Heart left ventricle (tissue), 13 donors: ENCODE data around the gene THAP4.

Source experiments
- POLR2A ChIP-seq, 2 donors: fragments of 450-650 bp; IDR thresholded peaks; one replicate each; pipeline ENCODE4 v1.6.1; 2017; ENCODE audit warnings: antibody characterized with exemption in 2 of 2, mild to moderate bottlenecking in 2 of 2, moderate library complexity in 2 of 2
- TF ChIP-seq, protein P1 (sequence below), 12 donors: fragments of 200-600 bp; sonication (generic) in 4 of 12; IDR thresholded peaks; one replicate each; pipeline versions ENCODE4 v1.5.0 to v1.8.0; 2018 to 2022; ENCODE audit warnings: antibody characterized with exemption in 12 of 12, mild to moderate bottlenecking in 5 of 12
- donor health status: ischemic (EF 13 %, LVEDD 7.1; RV severe dilation, severe dysfunction).
- donor health status: DM: no; HTN: yes; CAD: no.
- donor health status: DM: no; HTN: no; CAD: no.
- donor health status: ischemic (EF 25% LVEDD 6.9; RV normal size, moderate dysfunction).
- donor health status: ischemic (EF 25% LVEDD 5.7; RV mildly dilated, moderate dysfunction).
- donor health status: ischemic (EF 35%, LVEDD 5.7; RV mildly dilated, moderate dysfunction).
- donor health status: nonischemic (EF 11% LVEDD 7.7; RV severe dilation, severe dysfunction).
- donor health status: DM: yes; HTN: yes; CAD: no.
- donor health status: PGD.
- donor health status: ischemic (EF 29% LVEDD 5.4; RV normal size, mild dysfunction).
- donor health status: nonischemic (EF 23%, LVEDD 6.1; RV moderate dilation, normal function).

DNA sequence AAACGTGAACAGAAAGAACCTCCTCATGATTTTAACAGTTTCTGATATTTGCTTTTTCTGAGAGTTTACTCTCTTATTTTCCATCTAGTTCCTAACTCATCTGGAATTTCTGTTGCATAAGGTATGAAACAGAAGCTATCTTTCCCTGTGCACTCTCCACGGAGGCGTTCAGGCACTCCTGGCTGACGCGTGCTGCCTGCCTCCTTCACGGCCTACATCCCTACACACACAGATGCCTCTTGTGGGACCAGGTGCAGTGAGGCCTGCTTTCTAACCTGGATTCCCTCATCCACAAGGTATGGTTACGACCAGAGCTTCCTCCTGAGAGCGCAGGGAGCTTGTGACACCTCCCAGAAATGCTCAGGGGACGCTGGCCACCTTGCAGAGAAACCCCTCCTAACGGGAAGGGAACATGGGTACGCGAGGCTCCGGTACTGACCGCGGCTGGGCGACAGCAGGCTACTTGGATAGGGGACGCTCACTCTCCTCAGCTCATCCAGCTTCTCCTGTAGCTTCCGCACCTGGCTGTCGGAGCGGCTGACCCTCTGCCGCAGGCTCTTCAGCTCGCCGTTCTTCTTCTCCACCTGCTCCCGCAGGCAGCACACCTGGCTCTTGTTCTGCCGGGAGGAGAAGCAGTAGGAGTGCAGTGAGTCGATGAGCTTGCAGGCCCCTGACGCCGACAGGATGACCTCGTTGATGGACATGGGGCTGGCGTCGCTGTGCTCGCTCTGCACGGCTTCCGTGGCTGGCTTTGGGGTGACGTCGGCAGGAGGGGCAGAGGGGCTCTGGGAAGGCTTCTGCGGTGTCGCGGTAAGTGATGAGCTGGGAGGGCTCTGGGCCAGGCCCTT is 4.3 kb downstream of the THAP4 start:
- no peak for TF ChIP-seq POLR2A (IDR thresholded peaks at IDR 0.05)
- TF ChIP-seq, protein P1, sequence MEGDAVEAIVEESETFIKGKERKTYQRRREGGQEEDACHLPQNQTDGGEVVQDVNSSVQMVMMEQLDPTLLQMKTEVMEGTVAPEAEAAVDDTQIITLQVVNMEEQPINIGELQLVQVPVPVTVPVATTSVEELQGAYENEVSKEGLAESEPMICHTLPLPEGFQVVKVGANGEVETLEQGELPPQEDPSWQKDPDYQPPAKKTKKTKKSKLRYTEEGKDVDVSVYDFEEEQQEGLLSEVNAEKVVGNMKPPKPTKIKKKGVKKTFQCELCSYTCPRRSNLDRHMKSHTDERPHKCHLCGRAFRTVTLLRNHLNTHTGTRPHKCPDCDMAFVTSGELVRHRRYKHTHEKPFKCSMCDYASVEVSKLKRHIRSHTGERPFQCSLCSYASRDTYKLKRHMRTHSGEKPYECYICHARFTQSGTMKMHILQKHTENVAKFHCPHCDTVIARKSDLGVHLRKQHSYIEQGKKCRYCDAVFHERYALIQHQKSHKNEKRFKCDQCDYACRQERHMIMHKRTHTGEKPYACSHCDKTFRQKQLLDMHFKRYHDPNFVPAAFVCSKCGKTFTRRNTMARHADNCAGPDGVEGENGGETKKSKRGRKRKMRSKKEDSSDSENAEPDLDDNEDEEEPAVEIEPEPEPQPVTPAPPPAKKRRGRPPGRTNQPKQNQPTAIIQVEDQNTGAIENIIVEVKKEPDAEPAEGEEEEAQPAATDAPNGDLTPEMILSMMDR (IDR thresholded peaks at IDR 0.05): no peak
